B cell (primary cell): Measurements from ENCODE around the gene SIRPA. TPM values are rescaled to one million over a fixed set of nuclear protein-coding genes. Genes with fewer than 3 reads are reported as not detected.

Experiments
- ATAC-seq: fragments of 200-7000 bp; cut with Tn5 transposase; one replicate; pipeline ENCODE4 v1.10.0; 2021; ENCODE audit warnings: low read depth, mild to moderate bottlenecking, moderate number of reproducible peaks, moderate library complexity
- CTCF ChIA-PET: fragments of 350-600 bp; sonication (Branson Sonifier 250); formaldehyde crosslinking; loops from one replicate; lab custom pipeline; 2021; ENCODE audit warnings: antibody characterized with exemption, inconsistent platforms; lab: Charles Lee
- POLR2A ChIA-PET: fragments of 350-600 bp; sonication (Branson Sonifier 250); formaldehyde crosslinking; loops from one replicate; lab custom pipeline; 2021; ENCODE audit warnings: antibody characterized with exemption; lab: Charles Lee
- DNase-seq: peaks from one replicate; pipeline ENCODE4 v3.0.0; 2013
- H2AFZ ChIP-seq: 2 replicates; pipeline ENCODE4 v1.6.1; 2012; ENCODE audit warnings: mild to moderate bottlenecking, low read depth, low read length; ENCODE audit not compliant: insufficient read depth, poor library complexity, severe bottlenecking
- H3K27ac ChIP-seq, 2 donors: 1 replicate in 1 of 2; 2 replicates in 1 of 2; pipeline ENCODE4 v1.5.1; 2012 to 2013; ENCODE audit warnings: low read length in 2 of 2, mild to moderate bottlenecking in 2 of 2, moderate library complexity in 1 of 2
- H3K27me3 ChIP-seq, 4 experiments: fragments of 200-600 bp in 1 of 4; sonication (generic) in 1 of 4; replicated peaks in 1 of 4; 1 replicate in 2 of 4; 2 replicates in 2 of 4; pipeline versions ENCODE4 v1.6.1 to v1.7.0; 2013 to 2016; ENCODE audit warnings: low read length in 3 of 4, mild to moderate bottlenecking in 2 of 4, mixed read lengths in 1 of 4, moderate library complexity in 1 of 4; ENCODE audit not compliant: insufficient read depth in 4 of 4, control insufficient read depth in 3 of 4; ENCODE audit errors: control extremely low read depth in 1 of 4
- H3K36me3 ChIP-seq, 2 experiments: replicated peaks in 1 of 2; 1 replicate in 1 of 2; 2 replicates in 1 of 2; pipeline versions ENCODE4 v1.6.1 to v1.7.1; 2013; ENCODE audit warnings: low read length in 1 of 2; ENCODE audit not compliant: insufficient read depth in 2 of 2, control insufficient read depth in 1 of 2; ENCODE audit errors: control extremely low read depth in 1 of 2, extremely low read depth in 1 of 2
- H3K4me1 ChIP-seq, 2 donors: fragments of 200-600 bp in 1 of 2; sonication (generic) in 1 of 2; 1 replicate in 1 of 2; 2 replicates in 1 of 2; pipeline versions ENCODE4 v1.5.1 to v1.6.1; 2013 to 2017; ENCODE audit warnings: low read length in 2 of 2; ENCODE audit not compliant: control insufficient read depth in 2 of 2, insufficient read depth in 2 of 2
- H3K4me2 ChIP-seq: replicated peaks from 2 replicates; pipeline ENCODE3; 2012; ENCODE audit warnings: mild to moderate bottlenecking, low read depth, low read length; ENCODE audit not compliant: poor library complexity, severe bottlenecking
- H3K4me3 ChIP-seq, 5 experiments: fragments of 200-600 bp in 1 of 5; sonication (generic) in 1 of 5; 1 replicate in 3 of 5; 2 replicates in 2 of 5; pipeline versions ENCODE4 v1.5.1 to v1.7.0; 2011 to 2016; ENCODE audit warnings: low read length in 4 of 5, mild to moderate bottlenecking in 4 of 5, low read depth in 2 of 5, control low read depth in 1 of 5, moderate library complexity in 1 of 5; ENCODE audit not compliant: insufficient read depth in 1 of 5; ENCODE audit errors: control extremely low read depth in 1 of 5, extremely low read depth in 1 of 5
- H3K79me2 ChIP-seq: fragments of 200-600 bp; sonication (generic); one replicate; pipeline ENCODE4 v1.6.0; 2016; ENCODE audit warnings: low read length; ENCODE audit not compliant: control insufficient read depth, insufficient read depth
- H3K9ac ChIP-seq: fragments of 200-600 bp; sonication (generic); 2 replicates; pipeline ENCODE4 v1.6.1; 2017; ENCODE audit warnings: mild to moderate bottlenecking, low read length, moderate library complexity
- H3K9me3 ChIP-seq, 3 donors: one replicate each; pipeline versions ENCODE4 v1.6.1 to v1.7.1; 2013; ENCODE audit warnings: low read length in 2 of 3; ENCODE audit not compliant: control insufficient read depth in 2 of 3, insufficient read depth in 1 of 3; ENCODE audit errors: control extremely low read depth in 1 of 3
- H4K20me1 ChIP-seq: 2 replicates; pipeline ENCODE4 v1.6.0; 2012; ENCODE audit warnings: mild to moderate bottlenecking, low read length; ENCODE audit not compliant: insufficient read depth, control insufficient read depth, poor library complexity, severe bottlenecking
- H3K27ac Mint-ChIP-seq: one replicate; pipeline ENCODE4 v1.8.0; 2021; ENCODE audit warnings: mixed read lengths
- H3K27me3 Mint-ChIP-seq: one replicate; pipeline ENCODE4 v1.8.0; 2021; ENCODE audit warnings: mixed read lengths
- H3K4me1 Mint-ChIP-seq: one replicate; pipeline ENCODE4 v1.8.0; 2021; ENCODE audit warnings: mixed read lengths
- H3K4me3 Mint-ChIP-seq: one replicate; pipeline ENCODE4 v1.8.0; 2021; ENCODE audit warnings: mixed read lengths
- H3K9me3 Mint-ChIP-seq: one replicate; pipeline ENCODE4 v1.8.0; 2022; ENCODE audit warnings: mixed read lengths; ENCODE audit not compliant: insufficient read depth
- EZH2 ChIP-seq: IDR thresholded peaks from 2 replicates; pipeline ENCODE4 v1.6.1; 2012; ENCODE audit warnings: borderline replicate concordance, low read depth, mild to moderate bottlenecking, moderate library complexity, low read length; ENCODE audit not compliant: insufficient read depth, poor library complexity, severe bottlenecking
- WGBS: methylation state at CpG from one replicate; pipeline ENCODE4 v1.1.5; 2013; ENCODE audit warnings: missing lambda C conversion rate; ENCODE audit not compliant: insufficient coverage; 5-methylcytosine and 5-hydroxymethylcytosine counted together
- intact Hi-C: fragments of 100-400 bp; cut with micrococcal nuclease; formaldehyde crosslinking; loops from one replicate; pipeline ENCODE4 v1.10.0; 2022
- polyA plus RNA-seq: library from polyadenylated mRNA; depleted of rRNA; stranded (reverse); fragments of >200 nt; gene quantifications from 2 replicates; pipeline ENCODE4 v1.2.3, GENCODE V29; 2012
- total RNA-seq, 2 donors: library from RNA; stranded (reverse); fragments of 120-200 nt in 1 of 2; gene quantifications; 1 replicate in 1 of 2; 2 replicates in 1 of 2; pipeline versions ENCODE4 v1.2.3 to v1.2.4, GENCODE V29; 2013 to 2022
- TF ChIP-seq, protein P1 (sequence below): fragments of 200-600 bp; IDR thresholded peaks from one replicate; pipeline ENCODE4 v1.8.0; 2022; ENCODE audit warnings: antibody characterized with exemption, mild to moderate bottlenecking

SIRPA gene
- total and polyA plus RNA-seq, 2 donors (not counting 1 experiment from before 2014, with no cell fraction given) = 0.94 to 10.2 TPM

DNA sequence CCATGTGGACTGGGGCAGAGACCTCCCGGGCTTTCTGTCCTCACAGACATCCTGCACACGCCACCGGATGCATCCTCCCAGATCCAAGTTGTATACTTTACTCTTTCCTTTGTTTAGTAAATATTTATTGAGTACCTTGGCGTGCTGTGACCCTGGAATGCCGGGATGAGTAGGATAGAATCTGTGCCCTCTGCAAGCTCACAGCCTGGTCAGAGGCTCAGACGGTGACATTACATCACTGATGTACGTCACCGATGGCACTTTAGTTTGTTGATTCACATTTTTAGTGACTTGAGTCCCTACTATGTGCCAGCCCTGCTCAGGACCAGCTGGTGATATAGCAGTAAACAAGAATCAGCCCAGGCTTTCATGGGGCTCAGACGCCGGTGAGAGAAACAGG, 32.9 kb downstream of the SIRPA start:
- no peak overlapping the region for H3K4me2 ChIP-seq
- no peaks in the 10 kb centered on the region for H3K36me3 ChIP-seq
- no peak for TF ChIP-seq EZH2
- TF ChIP-seq, protein P1, sequence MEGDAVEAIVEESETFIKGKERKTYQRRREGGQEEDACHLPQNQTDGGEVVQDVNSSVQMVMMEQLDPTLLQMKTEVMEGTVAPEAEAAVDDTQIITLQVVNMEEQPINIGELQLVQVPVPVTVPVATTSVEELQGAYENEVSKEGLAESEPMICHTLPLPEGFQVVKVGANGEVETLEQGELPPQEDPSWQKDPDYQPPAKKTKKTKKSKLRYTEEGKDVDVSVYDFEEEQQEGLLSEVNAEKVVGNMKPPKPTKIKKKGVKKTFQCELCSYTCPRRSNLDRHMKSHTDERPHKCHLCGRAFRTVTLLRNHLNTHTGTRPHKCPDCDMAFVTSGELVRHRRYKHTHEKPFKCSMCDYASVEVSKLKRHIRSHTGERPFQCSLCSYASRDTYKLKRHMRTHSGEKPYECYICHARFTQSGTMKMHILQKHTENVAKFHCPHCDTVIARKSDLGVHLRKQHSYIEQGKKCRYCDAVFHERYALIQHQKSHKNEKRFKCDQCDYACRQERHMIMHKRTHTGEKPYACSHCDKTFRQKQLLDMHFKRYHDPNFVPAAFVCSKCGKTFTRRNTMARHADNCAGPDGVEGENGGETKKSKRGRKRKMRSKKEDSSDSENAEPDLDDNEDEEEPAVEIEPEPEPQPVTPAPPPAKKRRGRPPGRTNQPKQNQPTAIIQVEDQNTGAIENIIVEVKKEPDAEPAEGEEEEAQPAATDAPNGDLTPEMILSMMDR = no peak
- H4K20me1 ChIP-seq = no peaks in the 10 kb centered on the region
- H3K4me1 Mint-ChIP-seq = peaks cover 21% of the 10 kb centered on the region
- no peak overlapping the region for H3K4me3 ChIP-seq
- H3K79me2 ChIP-seq = no peaks in the 10 kb centered on the region
- H3K27ac ChIP-seq = no peak overlapping the region
- H3K4me1 ChIP-seq = peaks cover 10 to 15% of the 10 kb centered on the region in 2 donors
- H3K27me3 Mint-ChIP-seq = no peaks in the 10 kb centered on the region
- intact Hi-C loops = no loop called here
- H3K27me3 ChIP-seq = no peaks in the 10 kb centered on the region
- POLR2A ChIA-PET = no interaction called here
- CTCF ChIA-PET = no interaction called here
- WGBS = 97% methylated on average over 6 of the region's 10 CpGs
- no peaks in the 10 kb centered on the region for H3K9me3 Mint-ChIP-seq
- no peaks in the 10 kb centered on the region for H3K9me3 ChIP-seq
- no peak overlapping the region for H3K4me3 Mint-ChIP-seq
- no peak overlapping the region for H3K9ac ChIP-seq
- ATAC-seq (no peak), DNase-seq (no peak)
- no peak overlapping the region for H3K27ac Mint-ChIP-seq
- no peak overlapping the region for H2AFZ ChIP-seq

DNA sequence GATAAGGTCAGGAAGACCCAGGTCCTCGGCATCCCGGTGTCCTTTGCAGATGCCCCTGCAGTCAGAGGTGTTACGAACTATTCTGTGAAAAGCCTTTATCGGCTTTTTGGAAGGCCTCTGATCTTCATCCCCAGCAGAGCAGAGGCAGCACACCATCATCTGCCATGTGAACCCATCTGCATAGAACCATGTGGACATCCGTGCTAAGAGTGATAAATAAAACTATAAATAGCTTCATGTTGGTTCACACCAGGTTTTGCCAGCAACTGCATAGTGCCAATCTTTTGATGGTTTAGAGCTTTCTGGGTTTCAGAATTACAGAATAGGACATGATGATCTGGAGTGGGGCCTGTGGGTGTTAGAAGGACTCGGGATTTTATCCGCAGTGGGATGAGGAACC, 33.6 kb downstream of the SIRPA start:
- H3K27ac ChIP-seq = no peak overlapping the region
- H3K4me1 Mint-ChIP-seq = peaks cover 21% of the 10 kb centered on the region
- no peaks in the 10 kb centered on the region for H3K27me3 ChIP-seq
- DNase-seq (no peak), ATAC-seq (no peak)
- H3K9ac ChIP-seq = no peak overlapping the region
- 100% methylated on average over 4 of the region's 7 CpGs for WGBS
- no peak overlapping the region for H3K4me2 ChIP-seq
- TF ChIP-seq, protein P1 = no peak
- TF ChIP-seq EZH2 = no peak
- H3K9me3 Mint-ChIP-seq = no peaks in the 10 kb centered on the region
- H3K4me3 Mint-ChIP-seq = no peak overlapping the region
- CTCF ChIA-PET = no interaction called here
- intact Hi-C loops = no loop called here
- no peaks in the 10 kb centered on the region for H3K79me2 ChIP-seq
- no peaks in the 10 kb centered on the region for H3K9me3 ChIP-seq
- no peak overlapping the region for H3K27ac Mint-ChIP-seq
- H3K27me3 Mint-ChIP-seq = no peaks in the 10 kb centered on the region
- H3K36me3 ChIP-seq = no peaks in the 10 kb centered on the region
- H4K20me1 ChIP-seq = no peaks in the 10 kb centered on the region
- H3K4me3 ChIP-seq = no peak overlapping the region
- POLR2A ChIA-PET = no interaction called here
- no peak overlapping the region for H2AFZ ChIP-seq
- peaks cover 10 to 15% of the 10 kb centered on the region in 2 donors for H3K4me1 ChIP-seq
